CMK (cell line): ENCODE data around the gene SLC8A1.

ENCODE experiments used
- DNase-seq: peaks from one replicate; pipeline ENCODE4 v3.0.0-alpha.2; 2010; ENCODE audit warnings: low read depth

The SLC8A1 gene

GRCh38 chr2:40230186-40230585, 221.7 kb downstream of the SLC8A1 start:
- DNase-seq: no peak

- DNase-seq: no peak
Observed at GRCh38 chr2:40228310-40228709, 223.6 kb downstream of the SLC8A1 start.

DNA sequence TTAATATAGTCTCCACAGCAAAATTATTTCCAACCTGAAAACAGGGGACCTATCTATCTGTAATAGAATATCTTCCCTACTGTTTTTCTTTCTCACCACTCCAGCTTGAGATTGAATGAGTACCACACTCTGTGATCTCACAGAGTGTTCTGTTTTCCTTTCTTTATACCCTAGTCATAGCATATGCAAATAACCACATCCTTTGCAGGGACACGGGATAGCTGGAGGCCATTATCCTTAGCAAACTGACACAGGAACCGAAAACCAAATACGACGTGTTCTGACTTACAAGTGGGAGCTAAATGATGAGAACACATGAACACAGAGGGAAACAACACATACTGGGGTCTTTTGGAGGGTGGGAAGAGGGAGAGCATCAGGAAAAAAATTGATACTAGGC, 224.7 kb downstream of the SLC8A1 start:
- DNase-seq: no peak

DNA sequence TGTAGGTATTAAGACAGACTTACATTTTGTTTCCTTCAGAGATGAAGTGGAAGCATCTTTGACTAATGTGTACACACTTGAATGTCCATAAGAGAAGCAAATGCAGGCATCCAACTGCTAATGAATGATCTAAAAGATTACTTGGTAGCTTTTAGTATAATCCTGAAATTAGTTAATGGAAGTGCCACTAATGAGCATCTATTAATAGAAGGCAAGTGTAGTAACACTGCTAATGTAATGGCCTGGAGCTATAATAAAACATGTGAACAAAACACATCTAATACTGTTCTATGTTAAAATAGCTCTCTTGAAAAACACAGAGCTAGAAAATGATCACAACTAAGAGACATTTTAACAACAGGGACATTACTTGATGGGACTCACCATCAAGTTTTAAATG, 225.3 kb downstream of the SLC8A1 start:
- no peak for DNase-seq

GRCh38 chr2:40225670-40226210, 226.2 kb downstream of the SLC8A1 start:
- DNase-seq: no peak

DNA sequence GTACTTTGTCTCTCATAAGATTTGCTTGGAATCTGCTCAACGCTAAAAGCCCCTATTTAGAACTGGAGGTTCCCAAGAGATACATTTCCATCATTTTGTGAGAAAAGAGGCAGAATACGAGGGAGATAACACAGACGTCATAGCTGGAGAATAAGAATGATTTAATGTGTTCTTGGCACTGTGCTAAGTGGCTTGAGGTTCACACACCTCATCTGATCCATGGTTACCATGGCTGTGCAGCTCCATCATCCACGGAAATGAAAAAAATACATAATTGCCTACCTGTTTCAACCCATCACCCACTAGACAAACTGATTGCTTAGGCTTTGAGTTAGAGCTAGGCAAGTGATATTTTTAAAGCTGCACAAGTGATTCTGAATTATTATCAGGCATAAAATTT, 227.6 kb downstream of the SLC8A1 start:
- no peak for DNase-seq

DNA sequence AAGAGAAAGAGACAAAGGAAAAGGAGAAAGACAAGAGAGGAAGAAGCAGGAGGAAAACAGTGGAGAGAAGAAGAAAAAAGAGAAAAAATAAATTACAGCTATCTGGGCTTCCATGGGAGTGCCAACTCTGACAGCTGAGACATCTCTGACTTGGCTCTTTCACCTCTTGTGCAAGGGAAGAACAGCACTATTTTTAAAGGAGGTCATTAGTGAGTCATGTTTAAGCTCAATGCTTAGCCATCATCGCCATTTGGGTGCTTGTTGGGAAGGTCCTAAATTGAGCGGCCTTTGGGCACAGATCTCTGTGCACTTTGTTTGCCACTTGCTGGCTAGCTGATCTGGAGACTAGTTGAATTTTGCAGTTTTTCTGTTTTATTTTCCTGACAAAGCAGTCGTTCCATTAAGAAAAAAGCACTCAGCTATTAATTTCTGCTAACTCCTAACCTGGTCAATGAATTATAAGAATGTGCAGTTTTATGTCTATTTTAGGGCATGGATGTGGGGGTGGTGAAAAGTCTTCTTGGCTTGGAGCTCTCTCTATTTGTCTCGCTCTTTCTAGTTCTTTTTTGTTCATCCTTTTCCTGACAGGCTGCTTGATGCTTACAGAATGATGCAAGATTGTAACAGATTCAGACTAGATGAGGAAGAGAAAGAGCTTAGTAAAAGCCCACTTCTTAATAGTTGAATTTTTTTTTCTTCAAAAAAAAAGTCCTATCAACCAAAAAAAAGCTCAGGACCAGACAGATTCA, 231.5 kb downstream of the SLC8A1 start:
- no peak for DNase-seq

- DNase-seq: no peak
Observed at GRCh38 chr2:40219141-40219540, 232.7 kb downstream of the SLC8A1 start.

GRCh38 chr2:40218679-40219078, 233.2 kb downstream of the SLC8A1 start:
- DNase-seq: no peak

- no peak for DNase-seq
Observed at GRCh38 chr2:40213619-40214018, 238.3 kb downstream of the SLC8A1 start.

GRCh38 chr2:40213071-40213470, 238.8 kb downstream of the SLC8A1 start:
- DNase-seq: no peak

DNA sequence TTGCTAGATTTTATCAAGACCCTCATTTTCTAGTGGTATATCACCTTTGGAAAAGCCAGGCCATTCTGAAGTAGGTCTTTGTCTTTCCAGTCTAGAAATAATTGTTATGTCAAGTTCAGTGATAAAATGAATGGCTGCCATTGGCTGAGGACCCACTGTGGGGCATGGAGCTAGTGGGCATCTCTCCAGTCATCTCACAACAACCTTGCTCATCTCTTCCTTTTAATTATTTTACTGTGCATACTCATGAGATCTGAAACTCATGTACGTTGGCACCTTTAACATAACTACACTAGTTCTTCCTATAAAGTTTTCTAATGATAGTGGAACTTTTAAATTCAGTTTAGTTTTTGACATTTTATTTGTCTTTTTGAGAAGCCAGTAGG, 240.9 kb downstream of the SLC8A1 start:
- DNase-seq: no peak

DNA sequence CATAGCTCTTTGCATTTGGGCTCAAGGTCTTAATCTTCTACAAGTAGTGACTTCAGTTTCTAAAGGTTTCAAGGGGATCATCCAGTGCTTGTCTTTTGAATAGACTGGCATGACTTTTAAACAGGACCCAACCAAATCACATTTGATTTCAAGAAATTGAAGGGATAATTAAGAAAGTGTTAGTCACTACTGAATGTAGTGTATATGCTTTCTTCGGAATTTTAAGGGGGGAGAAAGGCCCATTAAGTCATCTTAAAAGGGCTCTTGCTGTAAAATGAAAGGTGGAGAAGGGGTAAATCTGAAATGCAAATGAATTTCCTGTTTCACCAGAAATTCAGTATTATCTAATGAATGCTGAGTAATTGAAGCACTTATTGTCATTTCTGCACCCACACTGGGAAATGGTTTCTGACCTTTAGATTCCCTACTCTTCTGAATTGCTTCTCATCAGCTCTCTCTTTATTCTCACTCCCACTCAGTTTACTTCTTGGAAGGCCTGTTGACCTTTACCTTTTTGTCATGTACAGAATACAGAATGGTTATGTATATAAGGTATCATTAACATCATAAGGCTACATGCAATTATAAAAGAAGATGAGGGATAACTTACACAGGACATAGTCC, 241.4 kb downstream of the SLC8A1 start:
- no peak for DNase-seq

- no peak for DNase-seq
Observed at GRCh38 chr2:40209761-40210160, 242.1 kb downstream of the SLC8A1 start.

- DNase-seq: no peak
Observed at GRCh38 chr2:40208463-40208862, 243.4 kb downstream of the SLC8A1 start.

- no peak for DNase-seq
Observed at GRCh38 chr2:40204268-40204667, 247.6 kb downstream of the SLC8A1 start.

GRCh38 chr2:40202798-40203400, 249.0 kb downstream of the SLC8A1 start:
- no peak for DNase-seq

GRCh38 chr2:40201425-40201824, 250.5 kb downstream of the SLC8A1 start:
- DNase-seq: no peak

DNA sequence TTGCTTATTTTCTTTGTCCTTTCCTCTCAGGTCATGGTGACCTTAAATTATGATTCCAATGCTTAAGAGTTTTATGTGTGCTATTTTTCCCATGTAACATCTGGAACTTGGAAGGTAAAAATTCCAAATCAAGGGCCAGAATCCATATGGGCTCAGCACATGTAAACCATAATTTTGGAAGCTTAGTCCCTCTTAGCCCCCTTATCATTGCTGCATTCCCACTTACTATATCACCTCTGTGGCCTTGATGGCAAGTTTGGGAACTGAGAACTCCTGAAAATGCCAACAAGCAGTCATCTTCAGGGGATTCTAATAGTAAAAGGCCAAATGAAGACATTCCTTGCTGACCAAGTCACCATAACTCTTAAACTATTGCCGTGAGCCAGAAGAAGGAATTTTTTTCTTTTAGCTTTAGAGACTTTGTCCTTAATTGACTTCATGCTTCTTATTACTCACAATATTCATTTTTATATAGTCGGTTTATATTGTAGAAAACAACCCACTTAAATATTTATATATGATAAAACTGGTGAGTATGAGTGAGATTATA, 251.4 kb downstream of the SLC8A1 start:
- DNase-seq: no peak

DNA sequence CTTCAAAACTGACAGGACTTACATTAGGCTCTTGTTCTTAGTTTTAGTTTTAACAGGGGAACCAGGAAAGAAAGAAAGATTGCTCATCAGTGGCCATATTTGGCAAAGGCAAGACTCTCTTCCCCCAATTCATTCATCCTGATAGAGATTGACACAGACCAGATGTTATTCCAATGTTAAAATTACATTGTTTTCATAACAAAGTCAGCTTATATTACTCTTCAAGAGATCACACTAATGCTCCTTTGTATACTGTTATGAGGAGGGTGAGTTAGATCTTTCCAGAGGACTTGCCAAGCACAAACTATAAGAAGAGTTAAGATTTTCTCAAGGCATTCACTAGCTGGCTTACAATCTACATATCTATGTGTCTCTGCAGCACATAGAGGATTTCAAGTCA, 252.1 kb downstream of the SLC8A1 start:
- no peak for DNase-seq

DNA sequence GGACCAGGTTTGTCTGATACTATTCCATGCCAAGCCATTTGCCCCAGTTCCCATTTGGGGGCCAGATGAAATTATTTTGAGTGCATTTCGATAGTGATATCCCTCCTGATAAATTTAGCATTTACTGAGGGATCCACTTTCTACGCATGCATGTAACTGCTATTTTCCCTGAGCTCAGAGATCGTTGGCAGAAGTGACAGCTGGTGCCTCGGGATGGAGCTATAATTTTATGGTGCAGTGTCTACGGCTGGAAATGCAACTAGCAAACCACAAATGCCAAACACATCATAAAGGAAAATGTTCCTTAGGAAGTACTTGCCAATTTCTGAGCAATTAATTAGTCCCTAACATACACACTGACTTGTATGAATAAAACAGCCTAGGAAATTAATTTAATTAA, 254.8 kb downstream of the SLC8A1 start:
- DNase-seq: no peak

- no peak for DNase-seq
Observed at GRCh38 chr2:40193670-40194026, 258.2 kb downstream of the SLC8A1 start.
